Omental fat pad (tissue), 4 donors: Measurements from ENCODE around the gene IL2RA. TPM values are rescaled to one million over a fixed set of nuclear protein-coding genes. Genes with fewer than 3 reads are reported as not detected.

Source experiments
- ATAC-seq: fragments of 150-250 bp; one replicate; pipeline ENCODE4 v1.9.1; 2016; ENCODE audit warnings: mild to moderate bottlenecking, moderate library complexity; ENCODE audit not compliant: low FRiP score
- DNase-seq: peaks from one replicate; pipeline ENCODE4 v3.0.0-alpha.2; 2019; ENCODE audit warnings: low spot score
- CTCF ChIP-seq, 3 donors: fragments of 450-650 bp; IDR thresholded peaks; one replicate each; pipeline ENCODE4 v1.5.1; 2016 to 2017; ENCODE audit warnings: antibody characterized with exemption in 3 of 3, mild to moderate bottlenecking in 3 of 3, moderate library complexity in 2 of 3
- total RNA-seq, 4 donors: library from RNA; depleted of rRNA; stranded (reverse); fragments of >200 nt; gene quantifications; one replicate each; pipeline ENCODE4 v1.1.0, GENCODE V29; 2016

The IL2RA gene
- total RNA-seq, 4 donors from 2014 or later = 0.69 to 25.0 (median 7.1) TPM

GRCh38 chr10:5975641-5976473 lies 86.3 kb downstream of the IL2RA start:
- peak; percentile 19 for ATAC-seq
- no peak for DNase-seq
- no peak for TF ChIP-seq CTCF (IDR thresholded peaks at IDR 0.05)

- TF ChIP-seq CTCF (IDR thresholded peaks at IDR 0.05) = no peak
- no peak for ATAC-seq
- DNase-seq = no peak
Measured at GRCh38 chr10:5973069-5973468, 89.1 kb downstream of the IL2RA start.

GRCh38 chr10:5971886-5972285 lies 90.3 kb downstream of the IL2RA start:
- DNase-seq = no peak
- no peak for ATAC-seq
- TF ChIP-seq CTCF (IDR thresholded peaks at IDR 0.05) = no peak

GRCh38 chr10:5971315-5971832 lies 90.8 kb downstream of the IL2RA start:
- TF ChIP-seq CTCF (IDR thresholded peaks at IDR 0.05) = no peak
- ATAC-seq (peak; percentile 86), DNase-seq (no peak)

- DNase-seq (no peak), ATAC-seq (no peak)
- TF ChIP-seq CTCF (IDR thresholded peaks at IDR 0.05) = no peak
Measured at GRCh38 chr10:5970527-5970926, 91.6 kb downstream of the IL2RA start.

GRCh38 chr10:5970066-5970465 lies 92.1 kb downstream of the IL2RA start:
- TF ChIP-seq CTCF (IDR thresholded peaks at IDR 0.05) = no peak
- DNase-seq = no peak
- ATAC-seq = no peak
